OCI-LY1 (cell line): ENCODE results near the gene FAM117B.

ENCODE experiments used
- EZH2 ChIP-seq: fragments of 200-600 bp; sonication (generic), shearing (Covaris generic); IDR thresholded peaks from 2 replicates; pipeline ENCODE4 v1.8.0; 2017; ENCODE audit warnings: borderline replicate concordance, mixed run types, mild to moderate bottlenecking, antibody characterized with exemption, low read length, moderate library complexity, mixed read lengths
- TF ChIP-seq, protein P1 (sequence below): fragments of 200-600 bp; sonication (generic), shearing (Covaris generic); IDR thresholded peaks from 2 replicates; pipeline ENCODE4 v1.5.1; 2017; ENCODE audit warnings: mild to moderate bottlenecking, antibody characterized with exemption, low read length, moderate library complexity, mixed read lengths

DNA sequence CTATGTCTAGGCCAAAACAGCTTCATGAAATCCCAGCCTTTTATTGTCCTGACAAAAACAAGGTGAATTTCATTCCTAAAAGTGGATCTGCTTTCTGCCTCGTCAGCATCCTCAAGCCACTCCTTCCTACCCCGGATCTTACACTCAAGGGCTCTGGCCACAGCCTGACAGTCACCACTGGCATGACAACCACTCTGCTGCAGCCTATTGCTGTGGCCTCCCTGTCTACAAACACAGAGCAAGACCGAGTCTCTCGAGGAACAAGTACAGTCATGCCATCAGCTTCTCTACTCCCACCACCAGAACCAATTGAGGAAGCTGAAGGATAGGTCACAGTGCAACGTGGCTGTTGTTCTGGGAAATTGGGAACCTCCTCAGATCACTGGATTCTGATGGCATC is 130.7 kb downstream of the FAM117B start:
- TF ChIP-seq, protein P1, sequence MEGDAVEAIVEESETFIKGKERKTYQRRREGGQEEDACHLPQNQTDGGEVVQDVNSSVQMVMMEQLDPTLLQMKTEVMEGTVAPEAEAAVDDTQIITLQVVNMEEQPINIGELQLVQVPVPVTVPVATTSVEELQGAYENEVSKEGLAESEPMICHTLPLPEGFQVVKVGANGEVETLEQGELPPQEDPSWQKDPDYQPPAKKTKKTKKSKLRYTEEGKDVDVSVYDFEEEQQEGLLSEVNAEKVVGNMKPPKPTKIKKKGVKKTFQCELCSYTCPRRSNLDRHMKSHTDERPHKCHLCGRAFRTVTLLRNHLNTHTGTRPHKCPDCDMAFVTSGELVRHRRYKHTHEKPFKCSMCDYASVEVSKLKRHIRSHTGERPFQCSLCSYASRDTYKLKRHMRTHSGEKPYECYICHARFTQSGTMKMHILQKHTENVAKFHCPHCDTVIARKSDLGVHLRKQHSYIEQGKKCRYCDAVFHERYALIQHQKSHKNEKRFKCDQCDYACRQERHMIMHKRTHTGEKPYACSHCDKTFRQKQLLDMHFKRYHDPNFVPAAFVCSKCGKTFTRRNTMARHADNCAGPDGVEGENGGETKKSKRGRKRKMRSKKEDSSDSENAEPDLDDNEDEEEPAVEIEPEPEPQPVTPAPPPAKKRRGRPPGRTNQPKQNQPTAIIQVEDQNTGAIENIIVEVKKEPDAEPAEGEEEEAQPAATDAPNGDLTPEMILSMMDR, result no peak
- TF ChIP-seq EZH2, result no peak
